Panc1 (cell line): ENCODE results near the gene SRGAP2C.
"Not testable (repeated sequence)": the region's sequence is repeated elsewhere in the genome, so short reads cannot be mapped to it uniquely, and the experiment has no call there.

Source experiments
- CTCF ChIP-seq: fragments of 450-650 bp; IDR thresholded peaks from 2 replicates; pipeline ENCODE4 v1.5.1; 2017; ENCODE audit warnings: mild to moderate bottlenecking
- POLR2AphosphoS5 ChIP-seq: IDR thresholded peaks from 2 replicates; pipeline ENCODE4 v1.6.1; 2012; ENCODE audit warnings: mild to moderate bottlenecking, low read depth, low read length, moderate library complexity
- SIN3A ChIP-seq: IDR thresholded peaks from 2 replicates; pipeline ENCODE4 v1.6.1; 2012; ENCODE audit warnings: low read depth, mild to moderate bottlenecking, low read length, moderate library complexity, borderline replicate concordance; ENCODE audit not compliant: insufficient read depth
- TCF7L2 ChIP-seq: IDR thresholded peaks from 2 replicates; pipeline ENCODE4 v1.6.1; 2011; ENCODE audit warnings: mild to moderate bottlenecking, low read depth, low read length, inconsistent platforms
- TF ChIP-seq, protein P1 (sequence below), 2 experiments: IDR thresholded peaks; 2 replicates each; pipeline ENCODE4 v1.6.1; 2011 to 2012; ENCODE audit warnings: low read depth in 2 of 2, control low read depth in 1 of 2, low read length in 1 of 2, mild to moderate bottlenecking in 1 of 2, moderate library complexity in 1 of 2; ENCODE audit not compliant: insufficient read depth in 1 of 2

GRCh38 chr1:121318687-121319086 is 133.9 kb downstream of the SRGAP2C start:
- TF ChIP-seq POLR2AphosphoS5, CTCF, SIN3A, TCF7L2: not testable (repeated sequence)
- TF ChIP-seq, protein P1, sequence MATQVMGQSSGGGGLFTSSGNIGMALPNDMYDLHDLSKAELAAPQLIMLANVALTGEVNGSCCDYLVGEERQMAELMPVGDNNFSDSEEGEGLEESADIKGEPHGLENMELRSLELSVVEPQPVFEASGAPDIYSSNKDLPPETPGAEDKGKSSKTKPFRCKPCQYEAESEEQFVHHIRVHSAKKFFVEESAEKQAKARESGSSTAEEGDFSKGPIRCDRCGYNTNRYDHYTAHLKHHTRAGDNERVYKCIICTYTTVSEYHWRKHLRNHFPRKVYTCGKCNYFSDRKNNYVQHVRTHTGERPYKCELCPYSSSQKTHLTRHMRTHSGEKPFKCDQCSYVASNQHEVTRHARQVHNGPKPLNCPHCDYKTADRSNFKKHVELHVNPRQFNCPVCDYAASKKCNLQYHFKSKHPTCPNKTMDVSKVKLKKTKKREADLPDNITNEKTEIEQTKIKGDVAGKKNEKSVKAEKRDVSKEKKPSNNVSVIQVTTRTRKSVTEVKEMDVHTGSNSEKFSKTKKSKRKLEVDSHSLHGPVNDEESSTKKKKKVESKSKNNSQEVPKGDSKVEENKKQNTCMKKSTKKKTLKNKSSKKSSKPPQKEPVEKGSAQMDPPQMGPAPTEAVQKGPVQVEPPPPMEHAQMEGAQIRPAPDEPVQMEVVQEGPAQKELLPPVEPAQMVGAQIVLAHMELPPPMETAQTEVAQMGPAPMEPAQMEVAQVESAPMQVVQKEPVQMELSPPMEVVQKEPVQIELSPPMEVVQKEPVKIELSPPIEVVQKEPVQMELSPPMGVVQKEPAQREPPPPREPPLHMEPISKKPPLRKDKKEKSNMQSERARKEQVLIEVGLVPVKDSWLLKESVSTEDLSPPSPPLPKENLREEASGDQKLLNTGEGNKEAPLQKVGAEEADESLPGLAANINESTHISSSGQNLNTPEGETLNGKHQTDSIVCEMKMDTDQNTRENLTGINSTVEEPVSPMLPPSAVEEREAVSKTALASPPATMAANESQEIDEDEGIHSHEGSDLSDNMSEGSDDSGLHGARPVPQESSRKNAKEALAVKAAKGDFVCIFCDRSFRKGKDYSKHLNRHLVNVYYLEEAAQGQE (IDR thresholded peaks at IDR 0.05; ENCODE audit: insufficient read depth in 1 of 2, low read depth in 2 of 2, low read length in 1 of 2), result not testable (repeated sequence)
